Left colon (tissue), 2 donors: ENCODE data around the gene MYPN. TPM values are rescaled to one million over a fixed set of nuclear protein-coding genes. Genes with fewer than 3 reads are reported as not detected.
A peak's percentile ranks its signal among the peaks of the same experiment; 100 is the strongest.
"Not testable (repeated sequence)": the region's sequence is repeated elsewhere in the genome, so short reads cannot be mapped to it uniquely, and the experiment has no call there.

ENCODE experiments used
- ATAC-seq: fragments of 200-7000 bp; cut with Tn5 transposase; one replicate; pipeline ENCODE4 v1.9.1; 2020; ENCODE audit warnings: mild to moderate bottlenecking, moderate library complexity
- DNase-seq, 2 donors: peaks; one replicate each; pipeline ENCODE4 v3.0.0-alpha.2; 2020
- intact Hi-C, 2 donors: fragments of 100-400 bp; cut with DNase I in 1 of 2; cut with micrococcal nuclease in 1 of 2; formaldehyde crosslinking; loops; one replicate each; pipeline versions ENCODE4 v1.11.2 to v1.14.0; 2022; cut with DNase I, micrococcal nuclease
- total RNA-seq, 2 donors: library from RNA; stranded (reverse); fragmentation: NEBNext Ultra II Directional; extraction: Animal tissue kit (Norgen Biotek cat#: 25700); gene quantifications; one replicate each; pipeline ENCODE4 v1.2.1, GENCODE V29; 2021
- donor health status: DM: no; HTN: no; CAD: no.
- donor health status: DM: yes; HTN: yes; CAD: no.

Gene MYPN
- total RNA-seq, 2 donors from 2014 or later, result 0.12 to 2.1 TPM

- intact Hi-C loops, result no loop called here
- no peak for DNase-seq
These were observed 130.4 kb downstream of the MYPN start for GRCh38 chr10:68239596-68240150.

GRCh38 chr10:68242051-68242450 lies 132.8 kb downstream of the MYPN start:
- intact Hi-C loops, result no loop called here
- no peak for DNase-seq
- ATAC-seq, result no peak

More at GRCh38 chr10:68239596-68240150, 130.4 kb downstream of the MYPN start:
- ATAC-seq, result no peak

GRCh38 chr10:68246397-68246796 lies 137.1 kb downstream of the MYPN start:
- ATAC-seq, DNase-seq, intact Hi-C loops: not testable (repeated sequence)

GRCh38 chr10:68247931-68248330 lies 138.6 kb downstream of the MYPN start:
- ATAC-seq (no peak), DNase-seq (no peak)
- intact Hi-C loops, result no loop called here

- intact Hi-C loops, result no loop called here
- DNase-seq, result no peak
- ATAC-seq, result no peak
These were observed 140.0 kb downstream of the MYPN start for GRCh38 chr10:68249297-68249696.

GRCh38 chr10:68251151-68251550 lies 141.9 kb downstream of the MYPN start:
- intact Hi-C loops, result no loop called here
- ATAC-seq (no peak), DNase-seq (no peak)

- no peak for ATAC-seq
- intact Hi-C loops, result no loop called here
- DNase-seq, result no peak
These were observed 142.6 kb downstream of the MYPN start for GRCh38 chr10:68251625-68252495.

GRCh38 chr10:68253346-68253745 lies 144.1 kb downstream of the MYPN start:
- intact Hi-C loops, result no loop called here
- no peak for DNase-seq
- ATAC-seq, result no peak

GRCh38 chr10:68261132-68261856 lies 152.0 kb downstream of the MYPN start:
- intact Hi-C loops, result no loop called here
- peak; percentile 26 to 31 for DNase-seq

More at GRCh38 chr10:68261132-68261856, 152.0 kb downstream of the MYPN start:
- peak; percentile 89 for ATAC-seq

Other genes starting within 250 kb of the MYPN start
- gene SIRT1, start 224.8 kb upstream of the MYPN start, total RNA-seq, result 10 to 100 TPM; 14.3 to 20.9 TPM
- 10 to 100 TPM; 51.0 to 63.9 TPM for gene HERC4, start 34.2 kb upstream of the MYPN start, total RNA-seq
- gene ATOH7, start 122.6 kb downstream of the MYPN start, total RNA-seq, result under 1 TPM in 1 of 2 donors, not detected in 1; 0.22 TPM
- gene HNRNPH3, start 222.6 kb downstream of the MYPN start, total RNA-seq, result 10 to 100 TPM; 79.9 to 85.2 TPM
- gene PBLD, start 223.4 kb downstream of the MYPN start, total RNA-seq, result 100 to 1,000 TPM in 1 of 2 donors, 10 to 100 TPM in 1; 76.8 to 113 TPM